PC-3 (cell line): ENCODE measurements around the gene KIF17.

ENCODE experiments used
- EZH2phosphoT487 ChIP-seq: fragments of 300-600 bp; sonication (generic); IDR thresholded peaks from 2 replicates; pipeline ENCODE4 v1.6.1; 2018; ENCODE audit warnings: mild to moderate bottlenecking, antibody characterized with exemption, low read length, borderline replicate concordance
- TF ChIP-seq, protein P1 (sequence below): fragments of 300-600 bp; sonication (generic); conservative IDR thresholded peaks from 2 replicates; pipeline ENCODE4 v1.5.1; 2017; ENCODE audit warnings: antibody characterized with exemption, low read depth, mild to moderate bottlenecking, low read length

DNA sequence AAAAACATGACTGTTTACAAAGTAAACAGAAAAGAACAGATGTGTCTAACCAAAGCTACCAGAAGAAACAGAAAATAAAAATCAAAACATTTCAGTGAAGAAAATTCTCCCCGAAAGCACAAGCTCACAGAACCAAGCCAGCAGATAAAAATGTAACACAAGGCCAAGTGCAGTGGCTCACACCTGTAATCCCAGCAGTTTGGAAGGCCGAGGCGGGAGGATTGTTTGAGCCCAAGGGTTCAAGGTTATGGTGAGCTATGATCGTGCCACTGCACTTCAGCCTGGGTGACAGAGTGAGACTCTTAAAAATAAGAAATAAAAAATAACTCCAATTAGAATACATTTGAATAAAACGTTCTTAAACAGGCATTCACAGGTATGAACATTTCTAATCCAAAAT is 37.5 kb downstream of the KIF17 start:
- TF ChIP-seq, protein P1, sequence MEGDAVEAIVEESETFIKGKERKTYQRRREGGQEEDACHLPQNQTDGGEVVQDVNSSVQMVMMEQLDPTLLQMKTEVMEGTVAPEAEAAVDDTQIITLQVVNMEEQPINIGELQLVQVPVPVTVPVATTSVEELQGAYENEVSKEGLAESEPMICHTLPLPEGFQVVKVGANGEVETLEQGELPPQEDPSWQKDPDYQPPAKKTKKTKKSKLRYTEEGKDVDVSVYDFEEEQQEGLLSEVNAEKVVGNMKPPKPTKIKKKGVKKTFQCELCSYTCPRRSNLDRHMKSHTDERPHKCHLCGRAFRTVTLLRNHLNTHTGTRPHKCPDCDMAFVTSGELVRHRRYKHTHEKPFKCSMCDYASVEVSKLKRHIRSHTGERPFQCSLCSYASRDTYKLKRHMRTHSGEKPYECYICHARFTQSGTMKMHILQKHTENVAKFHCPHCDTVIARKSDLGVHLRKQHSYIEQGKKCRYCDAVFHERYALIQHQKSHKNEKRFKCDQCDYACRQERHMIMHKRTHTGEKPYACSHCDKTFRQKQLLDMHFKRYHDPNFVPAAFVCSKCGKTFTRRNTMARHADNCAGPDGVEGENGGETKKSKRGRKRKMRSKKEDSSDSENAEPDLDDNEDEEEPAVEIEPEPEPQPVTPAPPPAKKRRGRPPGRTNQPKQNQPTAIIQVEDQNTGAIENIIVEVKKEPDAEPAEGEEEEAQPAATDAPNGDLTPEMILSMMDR = no peak
- TF ChIP-seq EZH2phosphoT487 = no peak
